GM12878 (cell line): ENCODE data around the gene CHAT. TPM values are rescaled to one million over a fixed set of nuclear protein-coding genes. Genes with fewer than 3 reads are reported as not detected.

Experiments
- ATAC-seq: fragments of 200-7000 bp; cut with Tn5 transposase; 3 replicates; pipeline ENCODE4 v1.9.1; 2020; ENCODE audit warnings: mild to moderate bottlenecking, moderate library complexity
- BruUV-seq: library from RNA; stranded (reverse); fragments of 400-500 nt; replicated peaks from 2 replicates; lab custom pipeline; 2021; lab: Mats Ljungman, UMichigan
- CTCF ChIA-PET: fragments of 300-600 bp; sonication (Branson Sonifier 250); formaldehyde crosslinking; extraction: SDS; loops from one replicate; lab custom pipeline; 2021; ENCODE audit warnings: inconsistent platforms; lab: Yijun Ruan, JAX
- POLR2A ChIA-PET: fragments of 350-600 bp; formaldehyde crosslinking; extraction: SDS; loops from one replicate; lab custom pipeline; 2021; ENCODE audit warnings: inconsistent platforms; lab: Charles Lee
- RAD21 ChIA-PET: fragments of 300-600 bp; sonication (Branson Sonifier 250); formaldehyde crosslinking; loops from one replicate; lab custom pipeline; 2023; ENCODE audit warnings: antibody characterized with exemption; ENCODE audit not compliant: unreplicated experiment; lab: Charles Lee
- SMC1A ChIA-PET: fragments of 300-600 bp; sonication (Branson Sonifier 250); formaldehyde crosslinking; loops from one replicate; lab custom pipeline; 2023; ENCODE audit not compliant: unreplicated experiment, uncharacterized antibody; lab: Charles Lee
- DNase-seq: peaks from one replicate; pipeline ENCODE4 v3.0.0-alpha.2; 2011; ENCODE audit warnings: low read depth, low spot score
- FAIRE-seq: peaks from 3 replicates; lab custom pipeline; 2011; peaks lifted over from hg19 to GRCh38; lab: Jason Lieb, UNC
- H2AFZ ChIP-seq: 2 replicates; pipeline ENCODE4 v1.6.0; 2011; ENCODE audit warnings: low read depth, low read length, control low read depth; ENCODE audit not compliant: control insufficient read depth
- H3K27ac ChIP-seq: 2 replicates; pipeline ENCODE4 v1.5.1; 2011; ENCODE audit warnings: control low read depth; ENCODE audit not compliant: control insufficient read depth, insufficient read depth
- H3K27me3 ChIP-seq, 2 experiments: replicated peaks in 1 of 2; 2 replicates each; pipeline versions ENCODE4 v1.6.0 to v1.6.1; 2011; ENCODE audit warnings: low read length in 1 of 2; ENCODE audit not compliant: control insufficient read depth in 2 of 2, insufficient read depth in 2 of 2
- H3K36me3 ChIP-seq, 2 experiments: 2 replicates each; pipeline ENCODE4 v1.5.1; 2011; ENCODE audit warnings: low read length in 1 of 2; ENCODE audit not compliant: control insufficient read depth in 2 of 2, insufficient read depth in 2 of 2
- H3K4me1 ChIP-seq: 2 replicates; pipeline ENCODE4 v1.6.1; 2011; ENCODE audit warnings: mild to moderate bottlenecking, low read length, moderate library complexity, mixed read lengths; ENCODE audit not compliant: control insufficient read depth, insufficient read depth
- H3K4me2 ChIP-seq: 2 replicates; pipeline ENCODE4 v1.6.0; 2011; ENCODE audit warnings: control low read depth; ENCODE audit not compliant: control insufficient read depth, insufficient read depth
- H3K4me3 ChIP-seq: fragments of 200-600 bp; sonication (generic); 2 replicates; pipeline ENCODE4 v1.5.1; 2016
- H3K79me2 ChIP-seq: 2 replicates; pipeline ENCODE4 v1.6.0; 2011; ENCODE audit warnings: low read length; ENCODE audit not compliant: control insufficient read depth, insufficient read depth
- H3K9ac ChIP-seq: 2 replicates; pipeline ENCODE4 v1.8.0; 2011; ENCODE audit warnings: low read length, control low read depth, mixed read lengths; ENCODE audit not compliant: control insufficient read depth, insufficient read depth
- H3K9me3 ChIP-seq: replicated peaks from 3 replicates; pipeline ENCODE4 v1.5.1; 2011; ENCODE audit warnings: mild to moderate bottlenecking, low read length; ENCODE audit not compliant: control insufficient read depth, insufficient read depth
- H4K20me1 ChIP-seq: 2 replicates; pipeline ENCODE4 v1.6.0; 2011; ENCODE audit not compliant: control insufficient read depth, insufficient read depth
- BACH1 ChIP-seq: fragments of 450-650 bp; IDR thresholded peaks from 2 replicates; pipeline ENCODE4 v1.6.1; 2017; ENCODE audit warnings: mild to moderate bottlenecking, borderline replicate concordance
- BRCA1 ChIP-seq: IDR thresholded peaks from 2 replicates; pipeline ENCODE4 v1.6.1; 2011; ENCODE audit warnings: low read depth, low read length, improper control_type of control experiment
- CHD1 ChIP-seq: IDR thresholded peaks from 2 replicates; pipeline ENCODE4 v1.6.1; 2012; ENCODE audit warnings: low read depth, low read length, improper control_type of control experiment
- EED ChIP-seq: sonication (generic); IDR thresholded peaks from 2 replicates; pipeline ENCODE4 v1.6.1; 2016; ENCODE audit warnings: antibody characterized with exemption, low read depth
- HCFC1 ChIP-seq: fragments of 150-350 bp; IDR thresholded peaks from 2 replicates; pipeline ENCODE4 v1.6.1; 2014; ENCODE audit warnings: low read length
- IKZF1 ChIP-seq: fragments of 450-650 bp; conservative IDR thresholded peaks from 2 replicates; pipeline ENCODE4 v1.6.1; 2017; ENCODE audit warnings: antibody characterized with exemption, mild to moderate bottlenecking
- MEF2A ChIP-seq: IDR thresholded peaks from 2 replicates; pipeline ENCODE4 v1.6.1; 2011; ENCODE audit warnings: low read depth, mild to moderate bottlenecking, low read length, moderate library complexity; ENCODE audit not compliant: insufficient read depth
- NFYB ChIP-seq: IDR thresholded peaks from 2 replicates; pipeline ENCODE4 v1.6.1; 2011; ENCODE audit warnings: low read depth, mild to moderate bottlenecking, low read length, improper control_type of control experiment, moderate library complexity; ENCODE audit not compliant: insufficient read depth
- NKRF ChIP-seq: fragments of 450-650 bp; conservative IDR thresholded peaks from 2 replicates; pipeline ENCODE4 v1.6.1; 2017; ENCODE audit warnings: mild to moderate bottlenecking, moderate library complexity
- POLR2AphosphoS5 ChIP-seq: IDR thresholded peaks from 2 replicates; pipeline ENCODE4 v1.6.1; 2011; ENCODE audit warnings: mild to moderate bottlenecking, low read length, inconsistent platforms
- RELB ChIP-seq: fragments of 450-650 bp; IDR thresholded peaks from 2 replicates; pipeline ENCODE4 v1.6.1; 2017; ENCODE audit warnings: low read depth, mild to moderate bottlenecking, moderate library complexity
- RUNX3 ChIP-seq: IDR thresholded peaks from 2 replicates; pipeline ENCODE4 v1.6.1; 2012; ENCODE audit warnings: low read length, inconsistent platforms
- SIN3A ChIP-seq: IDR thresholded peaks from 2 replicates; pipeline ENCODE4 v1.6.1; 2012; ENCODE audit warnings: low read depth, low read length, improper control_type of control experiment
- SIX5 ChIP-seq: IDR thresholded peaks from 2 replicates; pipeline ENCODE4 v1.6.1; 2011; ENCODE audit warnings: mild to moderate bottlenecking, low read depth, low read length, moderate library complexity; ENCODE audit not compliant: severe bottlenecking
- SRF ChIP-seq, 2 experiments: IDR thresholded peaks; 2 replicates each; pipeline ENCODE4 v1.6.1; 2011; ENCODE audit warnings: low read depth in 2 of 2, low read length in 2 of 2, mild to moderate bottlenecking in 1 of 2, moderate library complexity in 1 of 2
- TARDBP ChIP-seq: IDR thresholded peaks from 2 replicates; pipeline ENCODE4 v1.6.1; 2016; ENCODE audit warnings: borderline replicate concordance
- ZNF384 ChIP-seq: IDR thresholded peaks from 2 replicates; pipeline ENCODE4 v1.6.1; 2012; ENCODE audit warnings: low read depth, mild to moderate bottlenecking, low read length, improper control_type of control experiment, borderline replicate concordance
- WGBS: methylation state at CpG from one replicate; pipeline ENCODE4 v1.1.6; 2016; ENCODE audit warnings: low lambda C conversion rate; ENCODE audit not compliant: insufficient replicate concordance, insufficient coverage; ENCODE audit errors: missing lambda C conversion rate; 5-methylcytosine and 5-hydroxymethylcytosine counted together
- in situ Hi-C: fragments of 300-500 bp; cut with MboI; formaldehyde crosslinking; loops from 9 replicates; pipeline ENCODE4 v1.14.3; 2018; ENCODE audit warnings: mixed read lengths
- intact Hi-C: fragments of 100-400 bp; cut with micrococcal nuclease; formaldehyde crosslinking; loops from one replicate; pipeline ENCODE4 v1.14.2; 2022; ENCODE audit not compliant: unreplicated experiment
- polyA plus RNA-seq, 11 experiments: library from polyadenylated mRNA; depleted of rRNA in 4 of 11; unstranded in 6 of 11; stranded (reverse) in 5 of 11; fragments of >200 nt; fragmentation: Nextera tagmentation in 4 of 11; fragmentation: Illumina TruSeq in 1 of 11; extraction: Ambion mirVana in 4 of 11; extraction: Trizol in 1 of 11; gene quantifications; 1 replicate in 1 of 11; 2 replicates in 10 of 11; pipeline versions ENCODE4 v1.2.1 to v1.2.3, GENCODE V29; 2011 to 2016; ENCODE audit warnings: inconsistent platforms in 2 of 11, missing spikeins in 2 of 11, low read depth in 1 of 11
- total RNA-seq, 4 experiments: library from RNA; depleted of rRNA in 3 of 4; stranded (reverse); fragments of >200 nt in 3 of 4; fragmentation: Illumina TruSeq in 1 of 4; extraction: Trizol in 1 of 4; gene quantifications; 2 replicates each; pipeline versions ENCODE4 v1.2.1 to v1.2.3, GENCODE V29; 2013 to 2021

Gene CHAT
- total and polyA plus RNA-seq, 10 of the 15 experiments (the other 5 are each of a cell fraction or from before 2014, with no cell fraction given), result not detected

GRCh38 chr10:49620841-49621378, 7.1 kb downstream of the CHAT start:
- ChIA-PET CTCF (no interaction called here), POLR2A (no interaction called here), RAD21 (no interaction called here), SMC1A (no interaction called here)
- ATAC-seq, result no peak
- no peak overlapping the region for H3K4me2 ChIP-seq
- no peak overlapping the region for H3K27ac ChIP-seq
- H3K4me3 ChIP-seq, result no peak overlapping the region
- no peaks in the 10 kb centered on the region for H4K20me1 ChIP-seq
- no TSS peak for BruUV-seq
- H3K79me2 ChIP-seq, result no peaks in the 10 kb centered on the region
- H3K4me1 ChIP-seq, result no peaks in the 10 kb centered on the region
- no peak for DNase-seq
- 3% methylated on average over 6 of the region's 6 CpGs for WGBS
- in situ Hi-C loops (no loop called here), intact Hi-C loops (no loop called here)
- TF ChIP-seq HCFC1 (no peak), BRCA1 (no peak), POLR2AphosphoS5 (no peak), TARDBP (no peak), BACH1 (no peak), SIX5 (no peak), CHD1 (no peak), MEF2A (no peak), NFYB (no peak), EED (no peak), SRF (IDR thresholded peaks at IDR 0.05; ENCODE audit: low read depth in 2 of 2, low read length in 2 of 2) (no peak), RELB (no peak), IKZF1 (no peak), ZNF384 (no peak), RUNX3 (no peak), SIN3A (no peak), NKRF (no peak)
- no peak overlapping the region for H2AFZ ChIP-seq
- H3K36me3 ChIP-seq, result no peaks in the 10 kb centered on the region
- FAIRE-seq, result no peak
- no peak overlapping the region for H3K9ac ChIP-seq
- H3K9me3 ChIP-seq, result no peaks in the 10 kb centered on the region
- H3K27me3 ChIP-seq, result peaks cover 0 to 4% of the 10 kb centered on the region in 2 experiments; a peak in 3 of 4 replicates
